ENCODE measurements around the gene PERM1. TPM values are rescaled to one million over a fixed set of nuclear protein-coding genes. Genes with fewer than 3 reads are reported as not detected.

PERM1 gene
- total and polyA plus RNA-seq, 2 donors (not counting 1 experiment from before 2014, with no cell fraction given) = 0.03 to 0.17 TPM

- Histone ChIP-seq H3K36me3 (ENCODE audit: control insufficient read depth, insufficient read depth, low read length) (peaks cover 13% of the 10 kb centered on the region), H3K4me3 (replicated peaks in 1 of 4; ENCODE audit: control extremely low read depth in 1 of 4, insufficient read depth in 1 of 4, low read depth in 3 of 4, low read length in 4 of 4) (peak within 1 kb of the TSS; percentile 33 to 67 (median 46)), H3K9ac (ENCODE audit: insufficient read depth, low read length) (peak within 1 kb of the TSS; percentile 53), H3K4me2 (ENCODE audit: extremely low read depth, insufficient read depth, low read length) (peak within 1 kb of the TSS; percentile 80), H2AFZ (ENCODE audit: low read length) (peak within 1 kb of the TSS; percentile 7), H3K27ac (ENCODE audit: insufficient read depth, low read length) (peak within 1 kb of the TSS; percentile 14), H3K79me2 (ENCODE audit: control insufficient read depth, insufficient read depth, low read length) (peaks cover 21% of the 10 kb centered on the region), H3K9me3 (ENCODE audit: control insufficient read depth, insufficient read depth, low read depth, low read length) (no peaks in the 10 kb centered on the region), H3K27me3 (ENCODE audit: control insufficient read depth, insufficient read depth, low read length) (no peaks in the 10 kb centered on the region), H3K4me1 (ENCODE audit: control insufficient read depth, extremely low read depth, insufficient read depth, low read length) (peaks cover 7% of the 10 kb centered on the region), H4K20me1 (ENCODE audit: control insufficient read depth, extremely low read depth, insufficient read depth, low read length) (no peaks in the 10 kb centered on the region)
- DNase-seq (ENCODE audit: low read depth in 2 of 2) = peak; percentile 58 to 62
- TF ChIP-seq CTCF (conservative IDR thresholded peaks at IDR 0.05 in 1 of 2, IDR thresholded peaks at IDR 0.05 in 1 of 2; ENCODE audit: low read depth in 1 of 2, low read length in 2 of 2) = no peak
- no peak for TF ChIP-seq EZH2 (IDR thresholded peaks at IDR 0.05; ENCODE audit: low read length, missing control alignments)
These were observed 21.3 kb downstream of the PERM1 start, which contains the start of gene KLHL17 for GRCh38 chr1:960363-961131. TSS of gene KLHL17 (plus strand) at chr1:960584. CDS start at chr1:960694, 110 bp downstream.

- H3K27me3 ChIP-seq (ENCODE audit: control insufficient read depth, insufficient read depth, low read length) = no peaks in the 10 kb centered on the region
These were observed 22.0 kb downstream of the PERM1 start for GRCh38 chr1:959731-960362.

More at GRCh38 chr1:959731-960362, 22.0 kb downstream of the PERM1 start:
- no peak overlapping the region for H3K9ac ChIP-seq (ENCODE audit: insufficient read depth, low read length)
- H3K4me2 ChIP-seq (ENCODE audit: extremely low read depth, insufficient read depth, low read length) = peak overlapping the region; percentile 13
- no peaks in the 10 kb centered on the region for H3K9me3 ChIP-seq (ENCODE audit: control insufficient read depth, insufficient read depth, low read depth, low read length)
- TF ChIP-seq EZH2 (IDR thresholded peaks at IDR 0.05; ENCODE audit: low read length, missing control alignments) (no peak), CTCF (conservative IDR thresholded peaks at IDR 0.05 in 1 of 2, IDR thresholded peaks at IDR 0.05 in 1 of 2; ENCODE audit: low read depth in 1 of 2, low read length in 2 of 2) (no peak)
- peaks cover 21% of the 10 kb centered on the region for H3K79me2 ChIP-seq (ENCODE audit: control insufficient read depth, insufficient read depth, low read length)
- H2AFZ ChIP-seq (ENCODE audit: low read length) = peak overlapping the region; percentile 7
- H3K4me1 ChIP-seq (ENCODE audit: control insufficient read depth, extremely low read depth, insufficient read depth, low read length) = peaks cover 7% of the 10 kb centered on the region
- H3K36me3 ChIP-seq (ENCODE audit: control insufficient read depth, insufficient read depth, low read length) = peaks cover 11% of the 10 kb centered on the region
- peak overlapping the region; percentile 33 to 67 (median 46) for H3K4me3 ChIP-seq (replicated peaks in 1 of 4; ENCODE audit: control extremely low read depth in 1 of 4, insufficient read depth in 1 of 4, low read depth in 3 of 4, low read length in 4 of 4)
- no peak overlapping the region for H3K27ac ChIP-seq (ENCODE audit: insufficient read depth, low read length)
- no peak for DNase-seq (ENCODE audit: low read depth in 2 of 2)
- H4K20me1 ChIP-seq (ENCODE audit: control insufficient read depth, extremely low read depth, insufficient read depth, low read length) = no peaks in the 10 kb centered on the region
